Germinal center (tissue), 1 donor: ENCODE results near the gene HOXD10.

Experiments used
- DNase-seq: peaks from one replicate; pipeline ENCODE4 v3.0.0; 2012; ENCODE audit warnings: mixed read lengths, low spot score

The HOXD10 gene

DNA sequence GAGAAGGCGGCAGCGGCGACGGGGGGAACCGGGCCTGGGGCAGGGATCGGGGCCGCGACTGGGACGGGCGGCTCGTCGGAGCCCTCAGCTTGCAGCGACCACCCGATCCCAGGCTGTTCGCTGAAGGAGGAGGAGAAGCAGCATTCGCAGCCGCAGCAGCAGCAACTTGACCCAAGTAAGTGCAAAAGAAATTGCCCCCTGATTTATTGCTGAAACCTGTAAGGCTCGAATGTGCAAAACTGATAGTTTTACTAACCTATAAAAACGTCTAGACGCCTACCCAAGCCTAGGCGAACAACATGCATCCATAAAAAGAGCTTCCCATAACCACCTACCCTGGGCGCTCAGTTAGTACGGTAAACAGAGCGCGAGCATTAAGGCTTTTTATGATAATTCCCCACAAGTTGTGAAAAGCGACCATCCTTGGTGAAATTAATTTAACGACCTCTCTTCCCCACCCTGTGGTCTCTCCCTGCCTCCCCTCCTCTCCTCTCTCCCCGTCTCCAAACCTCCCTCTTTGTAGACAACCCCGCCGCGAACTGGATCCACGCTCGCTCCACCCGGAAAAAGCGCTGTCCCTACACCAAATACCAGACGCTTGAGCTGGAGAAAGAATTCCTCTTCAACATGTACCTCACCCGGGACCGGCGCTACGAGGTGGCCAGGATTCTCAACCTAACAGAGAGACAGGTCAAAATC is 7.0 kb downstream of the HOXD10 start:
- no peak for DNase-seq

DNA sequence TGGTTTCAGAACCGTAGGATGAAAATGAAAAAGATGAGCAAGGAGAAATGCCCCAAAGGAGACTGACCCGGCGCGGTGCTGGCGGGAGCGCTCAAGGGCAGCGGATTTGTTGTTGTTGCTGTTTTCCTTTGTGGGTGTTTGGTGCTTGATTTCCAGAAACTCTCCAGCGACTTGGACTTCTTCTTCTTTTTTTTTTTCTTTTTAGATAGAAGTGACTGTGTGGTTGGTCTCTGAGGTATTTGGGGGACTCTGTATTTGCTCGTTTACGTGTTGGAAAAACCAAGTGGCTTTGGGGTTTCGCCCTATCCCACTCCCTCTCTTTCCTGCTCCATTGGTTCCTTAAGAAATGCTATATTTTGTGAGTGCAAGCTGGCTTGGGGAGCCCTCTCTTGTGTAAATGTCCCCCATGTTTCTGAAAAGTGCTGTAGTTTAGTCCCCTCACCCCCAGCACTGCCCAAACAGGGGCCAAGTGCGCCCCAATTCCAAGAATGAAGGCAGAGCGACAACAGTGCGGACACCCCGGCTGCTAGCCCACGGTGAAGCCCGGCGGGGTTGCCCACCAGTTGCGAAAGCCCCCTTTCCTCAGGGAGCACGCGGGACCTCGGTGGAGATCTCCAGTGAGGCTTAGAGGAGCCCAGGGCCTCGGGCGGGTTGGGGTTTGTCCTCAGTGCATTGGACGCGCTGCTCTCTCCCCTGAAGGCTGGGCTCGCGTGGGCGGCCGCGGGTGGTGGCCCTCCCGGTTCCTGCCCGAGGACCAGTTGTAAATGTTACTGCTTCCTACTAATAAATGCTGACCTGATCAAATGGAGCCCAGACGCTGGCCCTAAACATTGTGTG is 7.8 kb downstream of the HOXD10 start:
- no peak for DNase-seq

DNA sequence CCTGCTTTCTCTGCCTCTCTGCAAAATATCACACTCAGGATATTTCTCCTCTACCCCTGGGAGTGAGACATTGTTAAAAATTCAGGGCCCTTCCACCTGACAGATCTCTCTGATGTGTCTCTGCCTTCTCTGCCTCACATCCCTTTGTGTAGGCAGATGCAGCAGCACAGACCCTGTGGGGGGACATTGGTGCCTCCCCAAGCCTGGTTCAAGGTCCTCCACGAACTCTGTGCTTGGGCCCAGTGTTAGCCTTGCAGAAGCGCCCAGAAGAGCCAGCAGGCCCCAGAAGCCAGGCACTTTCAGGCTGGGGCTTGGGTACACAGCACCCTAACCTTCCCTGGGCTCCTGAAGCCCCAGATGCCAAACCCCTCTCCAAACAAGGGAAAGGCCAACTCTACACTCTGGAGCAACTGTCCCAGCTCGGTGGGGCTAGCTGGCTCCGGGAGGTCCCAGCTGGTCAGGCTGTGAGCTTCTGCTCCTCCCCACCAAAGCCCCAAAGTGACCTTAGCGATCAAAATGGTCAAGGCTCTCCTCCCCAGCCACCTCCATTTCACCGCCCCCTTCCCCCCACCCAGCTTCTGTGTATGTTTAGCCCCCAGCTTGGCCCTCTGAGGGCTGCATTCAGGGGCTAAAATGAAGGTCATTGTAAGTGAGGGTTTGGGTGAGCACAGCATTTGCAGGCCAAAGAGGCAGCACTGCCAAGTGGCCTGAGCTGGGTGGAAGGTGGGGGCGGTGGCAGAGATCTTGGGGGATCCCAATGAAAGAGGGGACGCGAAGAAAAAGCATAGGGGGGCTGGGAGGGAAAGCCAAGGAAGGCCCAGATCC is 8.6 kb downstream of the HOXD10 start:
- DNase-seq, result no peak

DNA sequence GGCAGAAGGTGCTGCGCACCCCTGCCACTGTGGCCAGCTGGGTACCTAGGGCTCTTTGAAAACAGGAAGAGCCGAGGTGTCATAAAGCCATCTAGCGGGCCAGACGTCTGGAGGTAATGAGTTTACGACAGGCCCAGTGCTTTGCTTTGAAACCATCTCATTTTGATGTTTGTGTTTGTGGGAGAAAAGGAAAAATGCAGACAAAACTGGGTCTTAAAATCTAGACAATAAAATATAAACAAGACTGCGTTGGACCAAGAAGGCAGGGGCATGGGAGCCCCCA is 9.1 kb downstream of the HOXD10 start:
- DNase-seq, result no peak

DNA sequence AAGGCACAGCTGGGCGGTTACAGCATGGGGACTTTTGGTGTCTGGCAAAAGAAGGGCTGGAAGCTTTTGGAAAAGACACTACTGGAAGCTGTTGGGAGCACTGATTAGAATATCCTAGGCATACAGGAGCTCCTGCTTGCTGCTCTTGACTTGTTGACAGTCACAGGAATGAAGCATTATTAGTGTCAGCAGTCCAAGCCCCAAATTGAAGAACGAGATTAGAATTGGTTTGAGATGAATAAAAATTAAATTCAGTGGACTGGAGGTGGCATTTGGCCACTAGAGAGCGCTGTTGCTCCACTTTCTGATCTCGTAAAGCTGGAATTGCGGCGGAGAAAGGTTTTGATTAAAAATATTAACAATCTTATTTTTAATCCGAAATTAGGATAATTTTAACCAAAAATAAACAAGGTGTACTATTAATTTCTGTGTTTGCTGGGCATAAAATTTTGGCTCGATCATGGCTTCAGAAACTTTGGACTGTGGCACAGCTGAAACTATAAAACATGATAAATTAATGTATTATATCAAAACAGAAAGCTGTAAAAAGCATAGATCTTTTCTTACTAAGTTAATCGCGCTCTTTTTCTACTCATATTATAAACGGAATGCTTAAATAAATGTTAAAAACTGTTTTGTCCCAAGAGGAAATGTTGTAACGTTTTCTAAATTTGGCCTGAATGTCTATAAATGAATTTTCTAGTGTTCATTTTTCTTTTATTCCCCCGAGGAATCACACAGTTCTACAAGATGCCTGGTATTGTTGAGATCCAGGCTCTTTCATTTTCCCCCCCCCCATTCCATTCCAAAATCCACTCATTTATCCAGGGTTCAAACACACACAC is 10.6 kb downstream of the HOXD10 start:
- no peak for DNase-seq

DNA sequence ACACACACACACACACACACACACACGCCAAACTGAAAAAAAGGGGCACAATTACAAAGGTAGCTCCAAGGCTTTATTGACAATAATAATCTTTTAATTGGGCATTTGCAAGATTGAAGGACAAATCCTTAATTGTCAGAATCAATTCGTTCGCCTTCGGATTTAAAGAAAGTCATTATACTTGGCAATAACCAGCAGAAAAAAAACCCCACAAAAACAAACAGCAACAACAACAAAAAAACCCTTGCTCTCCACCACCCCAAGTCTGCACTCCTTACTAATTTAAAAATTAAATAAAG is 11.1 kb downstream of the HOXD10 start:
- no peak for DNase-seq

DNA sequence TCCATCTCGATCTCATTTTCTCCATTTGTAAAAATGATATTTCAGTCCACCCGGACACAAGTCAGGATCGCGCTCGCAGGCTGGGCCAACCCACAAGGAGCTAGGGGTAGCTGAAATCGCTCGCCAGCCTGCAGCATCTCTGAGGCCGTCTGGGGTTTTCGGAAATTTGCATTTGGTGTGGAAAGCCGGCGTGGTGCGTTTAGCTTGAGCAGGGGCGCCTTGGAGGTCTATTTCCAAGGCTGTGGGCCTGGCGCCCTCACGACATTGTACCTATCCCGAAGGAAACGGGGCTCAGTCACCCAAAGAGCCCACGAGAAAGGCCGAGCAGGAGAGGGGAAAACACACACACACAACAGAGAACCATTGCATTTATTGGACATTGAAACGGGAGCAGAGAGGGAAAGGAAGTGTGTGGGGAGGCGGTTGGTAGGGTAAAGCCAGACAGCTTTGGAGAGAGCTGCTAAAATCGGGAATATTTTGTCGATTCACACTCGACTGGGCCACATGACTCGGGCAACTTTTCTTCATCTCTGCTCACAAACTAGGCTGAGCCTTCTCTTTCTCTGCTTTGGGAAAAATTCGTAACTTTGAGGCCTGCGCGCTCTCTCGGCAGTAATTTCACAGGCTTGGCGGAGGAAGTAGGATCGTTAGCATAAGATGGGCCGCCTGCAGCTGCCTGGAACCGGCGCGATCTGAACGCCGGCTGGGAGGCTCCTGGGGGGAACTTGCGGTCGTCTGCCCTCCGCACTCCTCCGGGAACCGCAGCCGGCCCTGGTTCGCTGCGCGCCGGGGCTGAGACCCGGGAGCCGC is 11.8 kb downstream of the HOXD10 start:
- DNase-seq, result no peak

DNA sequence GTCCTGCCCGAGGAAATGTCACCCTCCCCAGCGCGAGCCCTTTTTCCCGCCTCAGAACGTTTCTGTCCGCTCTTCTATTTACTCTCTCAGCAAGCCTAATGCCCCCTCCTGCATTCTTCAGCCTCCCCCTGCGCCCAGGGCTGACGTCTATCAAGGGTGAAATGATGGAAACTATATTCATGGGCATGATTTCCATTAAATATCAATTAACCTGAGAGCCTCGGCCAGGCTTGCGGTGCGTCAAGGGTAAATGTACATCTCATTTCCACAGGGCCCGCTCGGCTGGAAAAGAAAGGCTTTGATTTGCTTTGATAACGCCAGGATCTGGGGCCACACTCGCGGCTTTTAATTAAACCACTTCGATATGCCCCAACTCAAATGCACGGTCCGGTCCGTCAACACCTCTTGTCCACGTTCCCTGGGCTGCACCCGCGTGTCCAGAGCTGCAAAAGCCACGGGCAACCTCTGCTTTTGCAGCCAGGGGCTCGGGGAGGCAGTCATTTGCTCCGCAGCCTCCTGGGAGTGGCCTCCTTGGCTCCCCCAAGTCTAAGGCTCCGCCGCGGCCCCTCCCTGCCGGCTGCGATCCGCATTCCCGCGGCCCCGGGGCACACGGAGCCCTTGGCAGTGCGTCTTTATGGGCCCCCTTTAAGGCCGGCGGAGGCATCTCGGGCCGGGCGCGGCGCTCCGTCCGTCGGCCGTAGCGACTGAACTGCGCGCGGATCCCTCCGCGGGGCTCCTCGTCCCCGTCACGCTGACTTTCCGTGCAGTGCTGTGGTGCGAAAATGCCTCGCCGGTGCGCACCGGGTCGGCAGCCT is 12.6 kb downstream of the HOXD10 start, which contains the start of gene HOXD8:
HOXD8 (plus strand) TSS at position 724 of the 815 bp plus-strand sequence. CDS start 662 bp downstream, outside the sequence.
- no peak for DNase-seq

DNA sequence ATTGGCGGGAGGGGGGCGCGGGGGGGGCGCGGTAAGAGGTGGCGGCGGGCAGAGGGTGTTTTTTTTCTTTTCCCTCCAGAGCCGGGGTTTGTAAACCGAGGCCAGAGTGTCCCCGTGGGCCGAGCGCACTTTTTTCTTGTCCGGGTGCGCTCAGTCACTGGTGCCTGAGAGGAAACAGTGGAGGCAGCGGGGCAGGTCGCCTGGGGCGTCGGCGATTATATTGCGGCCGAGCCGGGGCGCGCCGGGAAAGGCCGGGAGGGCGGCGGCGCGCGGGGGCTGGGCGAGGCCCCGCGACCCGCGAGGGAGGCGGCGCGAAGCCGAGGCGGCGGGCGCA is 13.2 kb downstream of the HOXD10 start:
- DNase-seq, result no peak

DNA sequence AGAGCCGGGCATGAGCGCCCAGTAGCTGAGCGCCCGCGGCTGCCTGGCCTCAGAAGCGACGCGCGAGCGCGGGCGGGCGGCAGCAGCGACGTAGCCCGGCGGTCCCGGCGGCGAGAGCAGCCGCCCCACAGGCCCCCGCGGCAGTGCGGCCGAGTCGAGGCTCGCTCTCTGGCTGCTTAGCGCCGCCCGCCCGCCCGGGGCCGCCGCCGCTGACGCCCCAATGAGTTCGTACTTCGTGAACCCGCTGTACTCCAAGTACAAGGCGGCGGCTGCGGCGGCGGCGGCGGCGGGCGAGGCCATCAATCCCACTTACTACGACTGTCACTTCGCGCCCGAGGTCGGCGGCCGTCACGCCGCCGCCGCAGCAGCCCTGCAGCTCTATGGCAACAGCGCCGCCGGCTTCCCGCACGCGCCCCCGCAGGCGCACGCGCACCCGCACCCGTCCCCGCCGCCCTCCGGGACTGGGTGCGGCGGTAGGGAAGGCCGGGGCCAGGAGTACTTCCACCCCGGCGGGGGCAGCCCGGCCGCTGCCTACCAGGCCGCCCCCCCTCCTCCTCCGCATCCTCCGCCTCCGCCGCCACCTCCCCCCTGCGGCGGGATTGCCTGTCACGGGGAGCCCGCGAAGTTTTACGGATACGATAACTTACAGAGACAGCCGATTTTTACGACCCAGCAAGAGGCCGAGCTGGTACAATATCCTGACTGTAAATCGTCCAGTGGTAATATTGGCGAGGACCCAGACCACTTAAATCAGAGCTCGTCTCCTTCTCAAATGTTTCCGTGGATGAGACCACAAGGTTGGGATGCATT is 13.8 kb downstream of the HOXD10 start:
- no peak for DNase-seq

DNA sequence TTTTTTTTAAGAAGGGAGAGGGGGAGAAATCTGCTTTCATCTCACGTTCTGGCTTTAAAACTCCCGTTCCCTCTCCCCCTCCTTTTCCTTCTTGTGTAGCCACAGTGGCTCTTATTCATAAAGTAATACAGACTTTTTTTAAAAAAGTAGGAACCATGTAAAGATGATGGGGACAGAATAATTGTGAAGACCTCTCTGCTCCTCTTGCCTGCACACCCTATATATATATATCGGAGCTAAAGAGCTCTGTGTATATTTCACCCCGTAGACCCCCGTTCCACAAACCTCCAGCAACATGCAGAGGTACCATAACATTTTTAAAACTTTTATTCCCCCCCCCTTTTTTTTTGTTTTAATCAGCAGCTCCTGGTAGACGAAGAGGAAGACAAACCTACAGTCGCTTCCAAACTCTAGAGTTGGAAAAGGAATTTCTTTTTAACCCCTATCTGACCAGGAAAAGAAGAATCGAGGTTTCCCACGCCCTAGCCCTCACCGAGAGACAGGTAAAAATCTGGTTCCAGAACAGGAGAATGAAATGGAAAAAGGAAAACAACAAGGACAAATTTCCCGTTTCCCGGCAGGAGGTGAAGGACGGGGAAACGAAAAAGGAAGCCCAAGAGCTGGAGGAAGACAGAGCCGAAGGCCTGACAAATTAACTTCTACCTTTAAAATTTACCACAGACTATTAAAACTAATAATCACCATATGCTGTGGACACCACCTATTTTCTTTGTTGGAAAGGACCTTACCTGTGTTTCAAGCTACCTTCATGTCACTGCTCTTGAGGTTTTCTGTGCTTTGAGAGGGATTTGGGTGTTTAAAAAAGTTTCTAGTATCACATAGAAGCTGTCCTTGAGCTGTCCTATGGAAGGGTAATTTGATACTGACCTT is 14.6 kb downstream of the HOXD10 start:
- no peak for DNase-seq

DNA sequence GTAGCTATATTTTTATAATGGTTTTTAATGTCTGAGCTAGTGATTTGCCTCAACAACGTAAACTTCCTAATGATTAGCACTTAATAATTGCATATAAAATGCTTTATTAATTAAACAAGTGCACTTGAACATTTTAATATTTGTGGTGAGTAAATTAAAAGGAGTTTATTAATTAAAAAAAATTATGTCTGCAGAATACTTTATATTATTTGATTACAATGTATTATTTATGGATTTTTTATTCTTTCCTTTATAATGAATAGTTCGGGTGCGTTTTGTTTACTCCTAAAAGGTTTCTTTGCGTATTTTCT is 15.2 kb downstream of the HOXD10 start:
- DNase-seq, result no peak

DNA sequence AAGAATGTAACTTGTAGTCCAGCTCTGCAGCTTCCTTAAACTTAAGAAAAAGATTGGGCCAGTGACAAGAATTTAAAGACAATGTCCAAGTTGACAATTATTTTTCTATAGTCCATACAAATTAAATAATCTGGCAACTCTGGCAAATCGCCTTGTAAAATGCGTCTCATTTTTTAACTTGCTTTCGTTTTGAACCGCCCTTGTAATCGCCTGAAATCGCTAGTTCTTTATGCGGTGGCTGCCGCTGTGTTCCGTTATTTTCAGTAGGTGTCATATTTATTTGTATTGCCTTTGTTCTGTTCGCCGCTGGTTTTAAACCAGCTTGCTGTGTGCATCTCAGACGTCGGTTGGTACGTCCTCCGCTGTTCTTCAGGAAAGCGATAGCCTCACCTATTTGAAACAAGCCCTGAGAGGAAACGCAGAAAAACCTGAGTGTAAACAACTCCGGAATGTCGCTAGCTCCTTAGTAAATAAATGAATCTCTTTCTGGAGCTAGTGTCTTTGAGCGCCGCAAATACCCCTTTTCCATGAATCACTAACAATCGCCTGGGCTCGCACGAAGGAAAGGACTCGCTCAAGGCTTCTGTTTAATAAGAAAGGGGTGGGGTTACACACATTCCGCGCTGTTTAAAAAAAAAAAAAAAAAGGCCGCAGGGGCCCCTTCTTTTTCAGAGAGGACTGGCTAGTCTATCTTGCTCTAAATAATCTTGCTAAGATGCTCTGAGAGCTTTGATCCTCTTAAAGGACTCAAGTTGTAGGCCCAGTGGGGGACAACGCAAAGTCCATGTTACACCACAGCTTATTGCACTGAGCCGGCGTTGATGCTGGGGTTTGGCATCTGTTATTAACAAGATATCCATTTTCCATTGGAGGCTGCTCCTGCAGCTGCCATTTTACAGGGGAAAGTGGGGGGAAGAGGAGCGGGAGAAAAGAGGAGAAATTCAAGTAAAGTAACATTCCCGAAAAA is 15.9 kb downstream of the HOXD10 start:
- DNase-seq, result no peak

DNA sequence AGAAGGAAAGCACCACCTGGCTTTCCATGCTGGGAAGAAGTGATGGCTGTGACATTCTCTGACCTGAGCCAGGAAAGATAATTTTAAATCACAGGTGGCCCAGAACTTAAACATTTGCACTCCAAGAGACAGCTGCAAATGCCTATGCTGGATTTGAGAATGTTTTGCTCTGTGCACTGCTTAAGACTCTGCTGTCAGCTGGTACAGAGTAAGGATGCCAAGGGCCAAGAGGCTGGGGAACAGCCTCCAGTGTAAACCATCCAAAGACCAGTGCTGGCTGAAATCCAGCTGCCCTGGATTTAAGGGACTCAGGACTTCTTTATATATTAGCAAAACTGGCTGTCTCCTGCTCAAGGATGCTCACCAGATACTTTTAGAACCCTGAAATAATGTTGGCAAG is 16.8 kb downstream of the HOXD10 start:
- no peak for DNase-seq

DNA sequence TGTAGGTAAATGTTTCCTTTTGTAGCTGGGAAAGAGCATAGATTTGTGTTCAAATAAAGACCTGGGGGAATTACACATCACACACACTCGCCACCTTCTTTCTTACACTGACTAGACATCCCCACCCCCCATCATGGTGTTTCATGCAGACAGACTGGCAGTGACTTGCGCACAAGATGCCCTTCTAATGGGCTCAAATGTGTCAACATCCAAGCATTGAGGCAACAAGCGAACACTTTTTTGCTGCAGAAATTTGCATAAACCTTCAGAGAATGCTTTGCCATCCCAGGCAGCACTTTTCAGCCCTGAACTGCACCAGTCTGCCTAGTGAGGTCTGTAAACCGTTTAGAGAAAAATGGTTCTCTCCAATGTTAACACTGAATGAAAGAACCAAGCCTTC is 17.5 kb downstream of the HOXD10 start:
- no peak for DNase-seq

DNA sequence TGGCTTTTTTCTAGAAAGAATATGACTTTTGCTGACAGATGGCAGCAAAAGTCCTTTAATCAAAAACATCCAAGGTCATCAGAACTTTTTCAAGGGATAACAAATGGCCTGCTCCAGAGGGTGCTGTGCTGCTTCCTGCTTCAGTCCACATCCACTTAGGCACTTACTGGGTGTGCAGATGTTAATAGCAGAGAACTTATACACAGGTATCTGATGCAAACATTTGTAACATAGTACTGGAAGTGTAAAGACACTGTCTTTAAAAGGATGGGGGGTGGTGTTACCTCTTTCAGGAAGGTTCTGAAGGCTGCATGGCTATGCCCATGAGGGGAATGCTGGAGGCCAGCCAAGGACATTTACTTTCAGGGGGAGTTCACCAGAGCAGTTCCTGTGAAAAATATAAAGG is 18.5 kb downstream of the HOXD10 start:
- DNase-seq, result no peak

DNA sequence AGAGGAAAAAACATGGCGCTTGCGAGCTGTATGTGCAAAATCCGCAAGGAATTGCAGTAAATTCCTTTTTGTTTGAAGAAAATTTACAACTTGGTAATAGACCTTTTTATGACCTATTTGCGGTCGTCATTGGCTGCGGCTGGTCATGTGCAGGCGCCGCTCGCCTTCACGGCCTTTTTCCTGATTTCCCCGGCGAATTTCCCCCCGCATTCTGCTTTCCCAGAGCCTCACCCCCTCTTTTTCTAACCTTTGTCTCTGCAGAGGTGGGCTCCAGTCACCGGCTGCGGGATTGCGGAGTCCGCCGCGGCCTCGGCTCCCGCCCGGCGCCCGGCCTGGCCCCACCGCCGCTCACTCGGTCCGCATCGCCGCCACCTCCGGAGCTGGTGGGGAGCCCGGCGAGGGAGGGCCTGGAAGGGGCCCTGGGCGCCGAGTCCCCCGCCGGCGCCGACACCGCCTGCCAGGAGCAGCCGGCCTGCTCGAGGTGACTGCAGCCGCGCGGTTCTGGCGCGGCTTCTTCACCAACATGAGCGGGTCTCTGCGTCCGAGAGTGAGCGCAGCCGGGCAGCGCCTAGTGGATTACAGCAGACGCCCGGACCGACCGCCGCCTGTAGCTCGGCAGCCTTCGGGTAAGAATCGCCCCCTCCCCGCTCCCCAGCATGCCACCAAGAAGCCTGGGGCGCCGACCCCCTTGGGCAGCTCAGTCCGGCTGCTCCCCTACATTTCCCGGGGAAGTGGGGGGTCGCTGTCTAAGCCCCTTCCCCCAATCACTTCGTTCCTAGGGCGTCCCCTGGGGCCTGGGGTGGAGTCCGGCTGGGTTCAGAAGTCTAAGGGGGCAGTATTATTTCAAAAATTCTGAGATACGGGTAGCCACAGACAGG is 20.0 kb downstream of the HOXD10 start:
- DNase-seq, result no peak
